KOPT-K1 (cell line): Measurements from ENCODE around the gene CDH23.

ENCODE experiments used
- H3K27ac ChIP-seq: fragments of 200-600 bp; sonication (generic); 2 replicates; pipeline ENCODE4 v1.5.1; 2016; ENCODE audit warnings: antibody characterized with exemption, mild to moderate bottlenecking, low read depth, low read length; ENCODE audit not compliant: poor library complexity, severe bottlenecking
- H3K36me3 ChIP-seq: fragments of 200-600 bp; sonication (generic); 2 replicates; pipeline ENCODE4 v1.5.1; 2017; ENCODE audit warnings: antibody characterized with exemption, mild to moderate bottlenecking, low read length, moderate library complexity; ENCODE audit not compliant: insufficient read depth
- H3K9me3 ChIP-seq: fragments of 200-600 bp; sonication (generic); 2 replicates; pipeline ENCODE4 v1.5.1; 2017; ENCODE audit warnings: antibody characterized with exemption, low read length, mild to moderate bottlenecking; ENCODE audit not compliant: insufficient read depth, poor library complexity, severe bottlenecking

CDH23 gene

DNA sequence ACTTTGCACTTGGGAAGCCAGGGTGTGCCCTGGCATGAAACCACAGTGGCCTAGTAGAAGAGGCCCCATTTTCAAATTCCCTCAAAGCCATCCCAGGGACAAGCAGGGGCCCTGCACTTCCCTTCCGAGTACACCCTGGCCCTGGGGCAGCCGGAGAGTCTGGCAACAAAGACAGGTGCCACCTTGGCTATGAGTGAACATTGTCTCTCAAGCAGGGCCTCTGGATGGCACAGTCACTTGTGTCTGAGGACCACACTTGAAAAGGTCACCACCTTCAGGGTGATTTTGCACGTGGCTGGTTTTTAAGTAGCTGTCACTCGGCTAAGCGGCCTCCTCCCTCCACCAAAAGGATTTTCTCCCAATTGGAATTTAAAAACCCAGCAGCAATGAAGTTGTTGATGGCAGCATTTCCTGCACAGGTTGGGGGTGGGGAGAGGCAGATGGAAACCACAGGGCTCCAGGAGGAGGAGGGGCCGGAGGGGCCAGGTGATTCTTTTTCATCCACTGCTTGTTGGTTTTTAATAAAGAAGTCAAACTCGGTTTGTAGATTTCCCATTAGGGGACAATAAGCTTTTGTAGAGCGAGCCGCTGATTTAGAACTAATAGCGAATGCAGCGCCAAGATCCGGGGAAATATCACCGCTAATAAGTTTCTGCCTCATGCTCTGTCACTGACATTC lies 289.0 kb downstream of the CDH23 start:
- peaks cover 12% of the 10 kb centered on the region for H3K9me3 ChIP-seq
- no peaks in the 10 kb centered on the region for H3K36me3 ChIP-seq
- H3K27ac ChIP-seq, result no peak overlapping the region

DNA sequence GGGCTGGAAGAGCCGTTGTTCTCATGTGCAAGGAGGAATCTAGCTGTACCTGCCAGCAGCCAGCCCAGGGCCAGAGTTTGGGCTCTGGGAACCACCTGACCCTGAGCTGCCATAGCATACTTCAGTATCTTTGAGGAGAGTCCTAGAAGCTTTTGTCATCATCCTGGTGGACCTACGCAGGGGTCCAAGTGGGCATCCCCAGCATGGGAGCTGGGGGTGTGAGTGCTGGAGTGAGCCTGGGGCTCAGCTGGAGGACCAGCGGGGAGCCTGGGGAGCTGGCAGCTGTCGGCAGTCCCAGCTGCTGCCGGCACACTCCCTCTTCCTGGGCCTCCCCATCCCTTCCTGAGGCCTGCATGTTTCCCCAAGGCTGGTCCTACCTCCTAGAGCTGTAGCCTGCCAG lies 290.4 kb downstream of the CDH23 start:
- H3K27ac ChIP-seq, result no peak overlapping the region
- no peaks in the 10 kb centered on the region for H3K36me3 ChIP-seq
- H3K9me3 ChIP-seq, result peaks cover 12% of the 10 kb centered on the region

DNA sequence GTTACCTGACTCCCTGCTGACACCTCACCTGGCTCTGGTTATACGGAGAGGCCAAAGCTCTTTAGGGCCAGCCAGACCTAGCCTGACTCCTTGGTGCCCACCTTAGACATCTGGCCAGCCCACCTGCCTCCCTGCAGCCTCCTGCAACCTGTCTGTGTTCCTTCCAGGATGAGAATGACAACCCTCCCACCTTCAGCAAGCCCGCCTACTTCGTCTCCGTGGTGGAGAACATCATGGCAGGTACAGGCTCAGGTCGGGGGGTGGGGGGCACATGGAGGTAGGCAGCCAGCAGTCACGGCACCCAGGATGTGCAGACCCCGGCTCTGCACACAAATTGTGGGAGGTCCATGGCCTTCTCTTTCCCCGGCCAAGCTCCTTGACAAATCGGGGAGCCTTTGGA lies 290.8 kb downstream of the CDH23 start:
- Histone ChIP-seq H3K9me3 (peaks cover 12% of the 10 kb centered on the region), H3K27ac (no peak overlapping the region), H3K36me3 (no peaks in the 10 kb centered on the region)

DNA sequence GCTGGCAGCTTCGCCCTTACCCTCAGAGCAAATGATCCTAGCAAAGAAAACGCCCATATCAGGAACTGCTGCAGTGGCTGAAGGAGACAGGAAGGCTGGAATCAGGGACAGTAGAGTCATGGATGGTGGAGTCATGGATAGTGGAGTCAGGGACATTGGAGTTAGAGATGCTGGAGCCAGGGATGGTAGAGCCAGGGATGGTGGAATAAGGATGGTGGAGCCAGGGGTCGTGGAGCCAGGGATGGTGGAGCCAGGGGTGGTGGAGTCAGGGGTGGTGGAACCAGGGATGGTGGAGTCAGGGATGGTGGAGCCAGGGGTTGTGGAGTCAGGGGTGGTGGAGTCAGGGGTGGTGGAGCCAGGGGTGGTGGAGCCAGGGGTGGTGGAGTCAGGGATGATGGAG lies 291.5 kb downstream of the CDH23 start:
- H3K9me3 ChIP-seq, result peaks cover 12% of the 10 kb centered on the region
- no peaks in the 10 kb centered on the region for H3K36me3 ChIP-seq
- H3K27ac ChIP-seq, result no peak overlapping the region

DNA sequence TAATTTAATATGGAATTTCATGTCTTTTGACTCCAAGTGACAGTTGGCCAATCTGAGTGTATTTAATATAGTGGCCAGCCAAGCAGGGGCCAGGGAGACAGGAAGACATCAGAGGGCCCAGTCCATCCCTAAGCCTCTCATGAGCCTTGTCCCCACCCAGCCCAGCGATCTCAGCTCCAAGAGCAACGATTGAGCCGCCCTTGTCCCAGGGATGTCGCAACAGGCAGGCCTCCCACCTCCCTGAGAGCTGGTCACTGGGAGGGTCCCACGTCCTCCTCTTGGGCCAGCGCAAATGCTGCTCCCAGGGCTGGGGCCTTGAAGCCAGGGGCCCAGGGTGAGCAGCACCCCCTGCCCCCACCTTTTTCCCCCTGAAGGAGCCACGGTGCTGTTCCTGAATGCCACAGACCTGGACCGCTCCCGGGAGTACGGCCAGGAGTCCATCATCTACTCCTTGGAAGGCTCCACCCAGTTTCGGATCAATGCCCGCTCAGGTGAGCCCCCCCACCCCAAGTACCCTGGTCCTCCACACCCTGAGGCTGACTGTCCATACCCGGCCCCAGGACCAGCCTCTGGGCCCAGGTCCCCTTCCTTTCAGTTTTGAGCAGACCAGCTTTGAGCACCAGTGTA lies 293.5 kb downstream of the CDH23 start:
- H3K27ac ChIP-seq, result no peak overlapping the region
- H3K9me3 ChIP-seq, result peaks cover 12% of the 10 kb centered on the region
- H3K36me3 ChIP-seq, result no peaks in the 10 kb centered on the region

DNA sequence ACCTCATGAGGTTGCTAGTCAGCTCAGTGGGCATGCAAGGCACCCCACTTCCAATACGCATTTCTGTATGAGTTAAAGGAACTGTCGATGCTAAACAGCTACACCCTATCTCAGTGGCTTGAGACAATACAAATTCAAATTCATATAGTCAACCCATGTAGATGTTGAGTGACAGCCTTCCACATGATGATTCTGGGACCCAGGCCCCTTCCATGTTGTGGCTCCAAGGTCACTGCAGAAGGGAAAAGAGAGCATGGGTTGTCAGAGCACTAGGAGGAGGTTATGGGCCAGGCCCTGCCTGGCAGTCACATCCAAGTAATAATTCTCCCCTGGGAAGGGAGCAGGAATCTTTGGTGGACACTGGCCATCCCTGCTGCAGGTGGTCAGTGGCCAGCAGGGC lies 294.7 kb downstream of the CDH23 start:
- Histone ChIP-seq H3K27ac (no peak overlapping the region), H3K9me3 (peaks cover 12% of the 10 kb centered on the region), H3K36me3 (no peaks in the 10 kb centered on the region)

DNA sequence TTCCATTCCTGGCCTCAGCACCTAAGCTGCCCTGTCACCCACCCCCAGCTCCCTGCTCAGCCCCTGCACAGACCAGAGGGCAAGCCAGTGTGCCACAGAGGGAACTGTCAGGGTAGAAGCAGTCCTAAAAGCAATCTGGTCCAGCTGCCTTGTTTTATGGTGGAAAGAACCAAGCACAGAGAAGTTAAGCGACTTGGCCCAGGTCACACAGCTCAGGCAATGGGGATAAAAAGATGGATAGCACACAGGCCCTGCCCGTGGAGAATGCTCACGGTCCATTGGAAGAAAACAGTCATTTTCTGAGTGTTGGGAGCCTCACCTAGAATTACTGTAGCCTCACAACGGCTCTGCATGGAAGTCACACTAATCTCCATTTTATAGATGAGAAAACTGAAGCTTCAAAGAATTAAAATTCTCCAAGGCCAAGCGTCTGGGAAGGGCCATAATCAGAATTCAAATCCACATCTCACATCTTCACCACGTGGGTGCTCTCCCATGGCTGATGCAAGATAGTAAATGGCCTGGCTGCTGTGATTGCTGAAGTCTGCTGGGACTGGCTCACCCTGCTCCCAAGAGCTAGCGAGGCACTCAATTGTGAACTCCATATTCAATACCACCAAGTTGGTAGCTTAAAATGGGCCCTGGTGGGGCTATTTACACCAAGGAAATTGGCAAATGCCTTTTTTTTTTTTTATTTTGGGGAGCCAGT lies 296.0 kb downstream of the CDH23 start:
- no peaks in the 10 kb centered on the region for H3K36me3 ChIP-seq
- peaks cover 12% of the 10 kb centered on the region for H3K9me3 ChIP-seq
- no peak overlapping the region for H3K27ac ChIP-seq

DNA sequence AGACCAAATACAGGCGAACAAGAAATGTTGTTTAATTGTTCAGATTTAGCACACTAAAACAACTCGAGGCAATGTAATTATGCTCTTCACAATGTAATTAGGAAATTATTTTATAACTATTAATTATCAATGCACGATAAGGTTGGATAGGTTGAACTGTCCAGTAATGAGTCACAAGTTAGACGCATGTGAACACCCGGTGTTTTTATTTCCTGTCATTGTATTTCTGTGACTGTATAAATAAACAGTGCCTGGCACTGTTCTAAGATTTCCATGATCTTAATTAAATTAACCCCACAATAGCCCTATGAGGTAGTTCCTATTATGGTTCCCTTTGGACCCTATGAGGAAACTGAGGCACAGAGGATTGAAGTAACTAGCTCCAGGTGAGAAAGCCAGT lies 296.7 kb downstream of the CDH23 start:
- no peaks in the 10 kb centered on the region for H3K36me3 ChIP-seq
- H3K27ac ChIP-seq, result no peak overlapping the region

DNA sequence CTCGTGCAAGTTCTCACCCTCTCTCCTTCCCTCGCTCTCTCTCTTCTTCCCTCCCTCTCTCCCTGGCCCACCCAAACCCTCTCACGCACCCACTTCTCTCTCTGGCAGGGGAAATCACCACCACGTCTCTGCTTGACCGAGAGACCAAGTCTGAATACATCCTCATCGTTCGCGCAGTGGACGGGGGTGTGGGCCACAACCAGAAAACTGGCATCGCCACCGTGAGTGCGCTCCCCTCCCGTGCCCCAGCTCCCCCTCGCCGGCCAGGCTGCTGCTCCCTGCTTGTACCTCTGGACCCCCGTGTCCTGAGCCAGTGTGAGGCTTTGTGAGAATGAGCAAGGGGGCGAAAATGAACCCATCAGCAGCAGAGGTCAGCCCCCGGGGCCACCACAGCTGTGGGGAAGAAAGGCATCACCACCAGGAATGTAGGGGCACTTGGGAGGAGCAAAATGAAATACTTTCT lies 297.4 kb downstream of the CDH23 start:
- Histone ChIP-seq H3K9me3 (peaks cover under 1% of the 10 kb centered on the region), H3K36me3 (no peaks in the 10 kb centered on the region), H3K27ac (peak overlapping the region; percentile 39)

More for the DNA sequence above, 296.7 kb downstream of the CDH23 start:
- H3K9me3 ChIP-seq, result peaks cover 7% of the 10 kb centered on the region

DNA sequence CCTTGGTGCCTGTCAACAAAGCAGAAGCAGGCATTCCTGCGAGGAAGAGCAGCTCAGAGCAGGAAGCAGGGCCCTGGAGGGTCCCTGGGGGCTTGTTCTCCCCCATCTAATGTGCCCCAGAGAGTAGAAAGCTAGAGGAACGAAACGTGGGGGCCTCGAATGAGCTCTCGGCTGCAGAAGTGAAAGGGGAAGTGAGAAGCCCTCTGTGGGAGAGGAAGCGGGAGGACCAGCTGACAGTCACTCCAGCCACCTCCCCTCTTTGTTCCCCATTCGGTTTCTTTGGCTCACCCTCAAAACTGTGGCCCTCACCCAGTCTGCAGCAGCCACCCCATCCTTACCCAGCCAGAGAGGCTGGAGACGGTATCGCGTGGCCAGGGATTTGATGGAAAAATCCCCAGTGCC lies 297.8 kb downstream of the CDH23 start:
- H3K36me3 ChIP-seq, result no peaks in the 10 kb centered on the region
- peak overlapping the region; percentile 39 for H3K27ac ChIP-seq
- H3K9me3 ChIP-seq, result no peaks in the 10 kb centered on the region

DNA sequence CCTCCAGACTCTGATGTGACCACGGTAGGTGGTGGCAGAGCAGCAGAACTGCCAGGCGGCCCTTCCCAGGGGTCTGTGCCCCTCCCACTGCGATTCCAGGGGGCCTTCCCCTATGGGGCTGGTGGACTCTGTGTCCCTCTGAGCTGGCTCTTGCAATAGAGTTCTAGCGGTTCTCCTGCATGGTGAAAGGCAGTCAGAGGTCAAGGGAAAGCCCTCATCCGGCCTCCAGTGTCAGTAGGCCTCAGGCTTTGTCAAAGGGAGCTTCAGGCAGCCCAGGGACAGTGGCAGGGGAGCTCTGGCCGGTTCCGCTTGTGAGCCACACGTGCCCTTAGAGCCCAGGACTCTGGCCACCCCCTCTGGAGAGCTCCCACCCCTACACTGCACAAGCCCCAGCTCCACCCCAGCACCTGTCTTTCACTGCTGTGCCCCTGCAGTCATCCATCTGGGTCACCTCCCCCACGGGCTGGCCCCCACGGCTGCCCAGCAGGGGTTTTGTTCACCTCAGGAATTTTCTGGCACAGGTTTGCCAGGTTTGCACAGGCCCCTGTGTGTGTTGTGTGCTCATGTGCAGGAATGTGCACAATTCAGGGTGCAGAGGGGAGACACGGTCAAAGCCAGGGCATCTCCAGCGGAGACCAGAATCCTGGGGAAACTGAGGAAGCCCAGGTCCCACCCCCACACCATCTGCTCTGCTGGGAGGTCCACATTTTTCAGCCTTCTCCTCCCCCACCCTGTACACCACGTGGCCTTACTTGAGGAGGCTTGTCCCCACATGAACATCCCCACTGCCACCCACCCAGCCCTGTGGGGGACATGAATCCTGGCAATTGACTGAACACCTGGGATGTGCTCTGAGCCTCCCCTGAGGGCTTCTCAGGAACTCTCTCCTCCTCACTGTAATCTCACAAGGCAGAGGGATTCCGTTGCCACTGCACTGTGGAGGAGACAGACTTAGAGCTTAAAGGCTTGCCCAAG lies 299.1 kb downstream of the CDH23 start:
- H3K27ac ChIP-seq, result no peak overlapping the region
- H3K36me3 ChIP-seq, result no peaks in the 10 kb centered on the region
- no peaks in the 10 kb centered on the region for H3K9me3 ChIP-seq

DNA sequence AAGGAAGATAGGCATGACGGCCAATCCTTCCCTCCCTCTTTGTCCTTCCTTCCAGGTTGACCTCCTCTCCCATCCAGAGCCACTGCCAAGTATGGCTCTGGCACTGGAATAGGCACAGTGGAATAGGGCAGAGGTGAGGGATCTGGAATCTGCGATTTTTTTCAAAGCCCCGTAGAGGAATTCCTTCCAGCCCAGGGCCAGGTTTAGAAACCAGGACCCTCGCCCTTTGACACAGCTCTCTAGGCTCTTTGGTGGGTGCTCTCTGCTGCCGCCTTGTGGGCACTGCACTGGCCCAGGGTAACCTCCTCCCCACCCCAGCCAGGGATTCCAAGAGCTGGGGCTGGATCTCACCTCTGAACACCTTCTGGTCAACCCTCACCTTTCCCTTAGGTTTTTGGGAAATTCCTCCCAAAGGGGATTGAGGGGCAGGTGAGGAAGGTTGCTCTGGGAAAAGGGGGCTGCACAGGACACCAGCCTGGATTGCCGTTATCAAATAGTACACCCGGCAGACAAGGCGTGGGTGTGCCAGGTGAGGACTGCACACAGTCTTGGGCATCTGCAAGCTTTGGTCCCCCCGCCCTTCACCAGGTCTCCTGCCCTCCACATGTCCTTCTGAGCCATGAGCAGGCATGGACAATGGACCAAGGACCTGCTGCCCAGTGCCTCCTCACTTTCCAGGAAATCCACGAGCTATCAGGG lies 300.1 kb downstream of the CDH23 start:
- Histone ChIP-seq H3K36me3 (no peaks in the 10 kb centered on the region), H3K9me3 (no peaks in the 10 kb centered on the region), H3K27ac (no peak overlapping the region)

DNA sequence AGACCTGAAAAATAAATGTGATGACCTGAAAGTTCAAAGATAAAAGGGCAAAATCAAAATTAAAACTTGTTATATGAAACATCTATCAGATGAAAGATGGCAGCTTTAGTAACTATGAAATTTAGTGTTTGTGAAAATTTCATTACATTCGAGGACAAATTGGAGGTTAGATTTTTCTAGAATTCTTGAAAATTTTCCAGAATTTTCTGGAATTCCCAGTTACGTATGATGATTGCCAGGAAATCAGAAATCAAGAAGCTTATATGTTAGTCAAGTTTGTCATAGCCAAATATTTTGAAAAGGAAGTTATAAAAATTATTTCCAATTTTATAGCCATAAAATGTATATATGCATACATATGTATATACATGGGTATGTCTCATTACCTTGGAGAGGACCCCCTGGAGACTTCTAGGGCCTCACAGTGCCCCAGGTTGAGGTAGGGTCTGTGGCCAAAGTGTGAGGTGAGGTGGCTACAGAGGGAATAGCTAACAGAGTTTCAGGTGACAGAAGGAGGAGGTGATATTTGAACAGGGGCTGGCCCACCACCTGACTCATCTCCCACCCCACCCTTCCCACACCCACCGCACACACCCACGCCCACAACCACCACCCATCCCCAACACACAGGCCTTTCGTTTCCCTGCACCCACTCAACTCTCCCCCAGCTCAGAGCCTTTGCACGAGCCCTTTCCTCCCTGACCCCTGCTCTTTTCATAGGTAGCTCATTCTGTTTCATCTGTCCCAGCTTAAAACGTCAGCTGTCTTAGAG lies 301.4 kb downstream of the CDH23 start:
- Histone ChIP-seq H3K36me3 (no peaks in the 10 kb centered on the region), H3K9me3 (no peaks in the 10 kb centered on the region), H3K27ac (no peak overlapping the region)

DNA sequence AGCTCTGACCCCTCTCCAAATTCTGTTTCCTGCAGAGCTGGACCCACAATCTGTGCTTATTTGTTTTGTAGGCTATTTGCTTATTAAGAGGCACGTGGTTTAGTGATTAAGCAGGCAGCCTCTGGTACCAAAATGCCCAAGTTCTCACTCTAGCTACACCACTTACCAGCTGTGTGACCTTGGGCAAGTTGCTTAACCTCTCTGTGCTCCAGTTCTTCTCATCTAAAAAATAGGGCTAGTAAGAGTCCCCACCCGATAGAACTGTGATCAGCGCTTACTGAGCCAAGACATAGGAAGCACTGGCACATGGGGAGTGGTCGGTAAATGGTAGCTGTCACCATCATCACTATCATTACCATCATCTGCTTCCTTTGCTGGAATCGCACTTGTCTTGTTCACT lies 302.0 kb downstream of the CDH23 start:
- Histone ChIP-seq H3K9me3 (no peaks in the 10 kb centered on the region), H3K36me3 (no peaks in the 10 kb centered on the region), H3K27ac (no peak overlapping the region)
